PFSK-1 (cell line): ENCODE results near the gene HACL1.

Source experiments
- FOXP2 ChIP-seq: optimal IDR thresholded peaks from 2 replicates; pipeline ENCODE3; 2011; ENCODE audit warnings: borderline replicate concordance, control low read depth, inconsistent platforms; ENCODE audit not compliant: insufficient read depth; ENCODE audit errors: extremely low read length, extremely low read depth
- POLR2AphosphoS5 ChIP-seq: IDR thresholded peaks from 2 replicates; pipeline ENCODE4 v1.6.1; 2012; ENCODE audit warnings: low read depth, mild to moderate bottlenecking, control low read depth, low read length, moderate library complexity
- REST ChIP-seq, 2 experiments: IDR thresholded peaks; 2 replicates each; pipeline versions ENCODE4 v1.6.1 to v1.8.0; 2011 to 2012; ENCODE audit warnings: low read depth in 2 of 2, low read length in 2 of 2, control low read depth in 1 of 2, inconsistent platforms in 1 of 2, mild to moderate bottlenecking in 1 of 2, moderate library complexity in 1 of 2; ENCODE audit not compliant: insufficient read depth in 1 of 2
- SIN3A ChIP-seq: IDR thresholded peaks from 2 replicates; pipeline ENCODE4 v1.6.1; 2012; ENCODE audit warnings: mild to moderate bottlenecking, low read length, moderate library complexity, borderline replicate concordance; ENCODE audit not compliant: insufficient read depth
- TAF1 ChIP-seq: IDR thresholded peaks from 2 replicates; pipeline ENCODE4 v1.6.1; 2012; ENCODE audit warnings: low read length, control low read depth, borderline replicate concordance; ENCODE audit not compliant: insufficient read depth

- TF ChIP-seq REST (IDR thresholded peaks at IDR 0.05; ENCODE audit: insufficient read depth in 1 of 2, low read depth in 2 of 2, low read length in 2 of 2) (no peak), TAF1 (no peak), POLR2AphosphoS5 (no peak), SIN3A (no peak), FOXP2 (no peak)
These were observed 58.8 kb downstream of the HACL1 start for GRCh38 chr3:15542614-15543013.
